Forelimb muscle (tissue), 1 donor: Measurements from ENCODE around the gene CIROP. TPM values are rescaled to one million over a fixed set of nuclear protein-coding genes. Genes with fewer than 3 reads are reported as not detected.
"Not testable (repeated sequence)": the region's sequence is repeated elsewhere in the genome, so short reads cannot be mapped to it uniquely, and the experiment has no call there.

Experiments used
- DNase-seq: peaks from one replicate; pipeline ENCODE4 v3.0.0-alpha.2; 2013; ENCODE audit warnings: low read depth
- polyA plus RNA-seq: library from polyadenylated mRNA; unstranded; fragments of 120-200 nt; gene quantifications from one replicate; pipeline ENCODE4 v1.2.1, GENCODE V29; 2013; ENCODE audit not compliant: insufficient read length

CIROP gene
- polyA plus RNA-seq, 1 donor: not detected

- no peak for DNase-seq
These were observed 9.9 kb upstream of the CIROP start for GRCh38 chr14:23114669-23115038.

GRCh38 chr14:23114120-23114458 is 9.3 kb upstream of the CIROP start:
- no peak for DNase-seq

DNA sequence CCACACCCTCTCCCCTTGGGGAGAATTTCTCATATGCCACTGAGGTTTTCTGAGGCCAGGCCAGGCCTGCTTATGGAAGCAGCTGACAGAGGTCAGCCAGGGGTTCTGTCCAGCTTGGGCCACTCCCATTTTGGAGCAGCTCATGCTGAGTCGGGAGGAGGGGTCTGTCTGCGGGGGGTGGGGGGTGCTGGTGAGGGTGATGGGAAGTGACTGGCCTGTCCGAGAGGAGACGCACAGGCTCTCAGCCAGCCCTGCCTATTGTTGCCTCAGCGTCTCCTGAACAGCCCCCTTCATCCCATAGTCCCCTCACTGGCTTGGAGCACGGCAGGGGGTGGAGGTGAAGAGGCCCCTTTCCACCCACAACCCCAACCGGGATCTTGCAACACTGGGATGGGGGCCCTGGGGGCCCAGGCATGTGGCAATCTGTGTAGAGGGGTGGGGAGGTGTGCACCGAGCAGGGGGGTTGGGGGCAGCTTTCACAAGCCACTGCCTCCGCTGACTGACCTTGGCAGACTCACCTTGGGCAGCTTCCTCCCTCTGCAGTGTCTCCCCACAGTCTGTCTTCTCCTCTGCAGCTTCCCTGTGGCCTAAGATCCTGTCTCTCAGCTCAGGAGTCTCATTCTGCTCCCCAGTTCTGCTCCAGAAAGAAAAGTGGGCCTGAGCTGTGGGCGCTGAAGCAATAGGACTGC is 8.8 kb upstream of the CIROP start:
- no peak for DNase-seq

DNA sequence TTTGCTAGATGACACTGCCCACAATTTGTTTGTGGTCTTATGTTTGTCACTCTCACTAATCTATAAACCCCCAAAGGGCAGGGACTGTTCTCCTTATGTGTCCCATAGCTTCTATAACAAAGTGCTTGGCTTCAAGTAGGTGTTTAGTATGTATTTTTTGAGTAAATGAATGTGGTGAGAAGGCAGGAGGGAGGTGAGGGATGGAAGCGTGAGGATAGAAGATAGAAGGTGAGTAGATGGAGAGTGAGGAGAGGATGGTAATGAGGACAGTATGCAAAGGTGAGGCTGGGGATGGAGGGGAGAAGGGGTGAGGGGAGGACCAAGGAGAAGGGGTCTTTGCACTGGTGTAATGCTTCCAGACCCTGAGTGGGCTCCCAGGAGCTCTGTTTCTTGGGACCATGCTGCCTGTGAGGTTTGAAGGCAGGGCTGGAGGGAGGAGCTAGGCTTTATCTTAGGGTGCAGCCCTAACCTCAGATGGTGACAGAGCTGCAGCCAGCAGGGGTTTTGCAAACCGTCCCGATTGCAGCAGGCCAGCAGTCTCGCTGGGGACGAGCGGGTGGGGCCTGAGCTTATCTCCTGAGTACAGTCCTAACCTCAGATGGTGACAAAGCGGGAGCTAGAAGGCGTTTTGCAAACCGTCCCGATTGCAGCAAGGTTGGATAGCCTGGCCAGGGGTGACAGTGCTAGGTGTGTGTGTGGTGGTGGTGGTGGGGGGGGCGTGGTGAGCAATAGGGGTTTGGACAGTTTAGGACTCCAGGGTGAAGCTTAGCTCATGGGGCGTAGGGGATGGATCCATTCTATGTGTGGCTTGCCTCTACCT is 7.8 kb upstream of the CIROP start:
- DNase-seq: no peak

DNA sequence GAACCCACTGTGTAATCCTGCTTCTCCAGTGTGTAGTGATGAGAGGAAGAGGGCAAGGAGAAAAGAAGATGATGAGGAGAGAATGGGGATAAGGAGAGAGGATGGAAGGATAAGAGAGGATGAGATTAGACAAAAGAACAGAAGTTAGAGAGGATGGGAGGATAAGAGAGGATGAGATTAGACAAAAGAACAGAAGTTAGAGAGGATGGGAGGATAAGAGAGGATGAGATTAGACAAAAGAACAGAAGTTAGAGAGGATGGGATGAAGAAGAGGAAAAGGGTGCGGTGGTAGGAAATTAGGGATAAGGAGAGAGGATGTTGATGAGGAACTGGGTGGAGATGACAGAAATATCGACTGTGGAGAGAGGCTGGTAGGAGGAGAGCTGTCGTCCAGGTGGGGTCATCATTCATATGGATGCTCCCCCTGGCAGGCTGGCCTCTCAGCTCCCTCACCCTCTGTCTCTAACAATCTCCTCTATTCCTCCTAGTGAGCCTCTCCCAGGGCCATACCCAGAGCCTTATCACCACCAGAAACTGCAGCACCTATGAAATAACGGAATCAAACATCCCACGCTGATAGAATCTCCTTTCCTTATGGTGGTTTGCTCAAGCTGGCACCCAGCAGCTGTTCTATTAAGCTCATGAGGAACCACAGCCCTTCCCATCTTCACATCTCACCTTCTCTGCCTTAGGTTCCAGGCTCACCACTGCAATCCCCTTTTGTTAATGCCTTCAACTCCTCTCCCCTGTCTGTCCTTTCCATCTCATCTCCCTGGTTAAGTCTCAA is 6.0 kb upstream of the CIROP start:
- DNase-seq: no peak

DNA sequence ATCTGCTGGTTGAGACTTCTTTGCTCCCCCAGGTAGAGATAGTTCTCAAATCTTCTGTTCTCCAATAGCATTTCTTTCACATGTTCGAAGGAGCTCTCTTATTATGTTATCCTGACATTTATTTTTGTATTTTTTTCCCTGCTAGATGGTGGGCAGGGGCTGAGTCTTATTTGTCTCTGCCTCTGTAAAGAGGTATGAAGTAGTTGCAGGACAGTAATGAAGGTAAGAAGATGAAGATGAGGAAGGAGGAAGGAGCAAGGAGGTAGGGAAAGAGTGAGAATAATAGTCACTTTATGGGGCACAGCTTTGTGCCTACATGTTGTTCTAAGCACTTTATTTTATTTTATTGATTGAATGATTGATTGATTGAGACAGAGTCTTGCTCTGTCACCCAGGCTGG is 5.0 kb upstream of the CIROP start:
- DNase-seq: no peak

- DNase-seq: not testable (repeated sequence)
These were observed 3.4 kb upstream of the CIROP start for GRCh38 chr14:23108169-23108568.

- not testable (repeated sequence) for DNase-seq
These were observed 2.8 kb upstream of the CIROP start for GRCh38 chr14:23107620-23108019.

GRCh38 chr14:23106747-23107045 is 1.9 kb upstream of the CIROP start:
- no peak for DNase-seq

DNA sequence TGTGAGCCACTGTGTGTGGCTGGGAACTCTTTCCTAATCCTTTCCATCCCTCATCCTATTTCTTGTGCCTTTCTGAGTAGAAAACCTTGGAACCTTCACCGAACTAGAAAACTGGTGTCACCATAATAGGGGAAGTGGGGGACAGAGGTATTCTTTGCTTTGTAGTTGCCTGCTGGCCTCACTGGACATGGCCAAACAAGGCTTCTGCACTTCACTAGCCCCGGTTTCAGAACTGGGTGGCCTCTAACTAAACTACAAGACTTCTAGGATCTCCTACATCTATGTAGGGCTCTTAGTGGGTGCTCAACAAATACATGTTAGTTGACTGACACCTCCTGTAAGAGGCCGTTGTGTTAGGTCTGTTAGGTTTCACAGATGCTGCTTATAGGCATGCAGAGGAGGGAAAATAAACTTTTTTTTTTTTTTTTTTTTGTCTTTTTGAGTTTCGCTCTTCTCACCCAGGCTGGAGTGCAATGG is 597 bp upstream of the CIROP start:
- DNase-seq: no peak

GRCh38 chr14:23104070-23104590 is 659 bp downstream of the CIROP start:
- DNase-seq: no peak

DNA sequence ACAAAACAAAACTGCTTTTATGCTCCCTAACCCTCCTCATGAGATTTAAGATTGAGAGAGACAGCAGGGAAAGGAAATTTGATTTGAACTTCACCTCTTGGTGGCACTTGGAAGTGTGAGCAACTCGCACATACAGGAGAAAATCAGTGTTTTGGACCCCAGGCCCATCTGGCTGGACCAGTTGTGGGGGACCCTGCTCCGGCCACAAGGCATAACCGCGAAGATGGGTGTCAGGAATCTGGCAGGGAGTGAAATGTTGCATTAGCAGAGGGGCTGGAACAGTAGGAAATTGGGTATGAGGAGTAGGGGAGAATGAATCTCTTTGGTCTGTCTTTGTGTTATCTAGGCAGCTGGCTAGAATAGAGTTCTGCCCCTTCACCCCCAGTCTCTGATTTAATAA is 1.2 kb downstream of the CIROP start:
- no peak for DNase-seq

- DNase-seq: no peak
These were observed 2.0 kb downstream of the CIROP start for GRCh38 chr14:23102801-23103200.

GRCh38 chr14:23101986-23102625 is 2.7 kb downstream of the CIROP start:
- DNase-seq: no peak

GRCh38 chr14:23101213-23101970 is 3.4 kb downstream of the CIROP start:
- DNase-seq: no peak

DNA sequence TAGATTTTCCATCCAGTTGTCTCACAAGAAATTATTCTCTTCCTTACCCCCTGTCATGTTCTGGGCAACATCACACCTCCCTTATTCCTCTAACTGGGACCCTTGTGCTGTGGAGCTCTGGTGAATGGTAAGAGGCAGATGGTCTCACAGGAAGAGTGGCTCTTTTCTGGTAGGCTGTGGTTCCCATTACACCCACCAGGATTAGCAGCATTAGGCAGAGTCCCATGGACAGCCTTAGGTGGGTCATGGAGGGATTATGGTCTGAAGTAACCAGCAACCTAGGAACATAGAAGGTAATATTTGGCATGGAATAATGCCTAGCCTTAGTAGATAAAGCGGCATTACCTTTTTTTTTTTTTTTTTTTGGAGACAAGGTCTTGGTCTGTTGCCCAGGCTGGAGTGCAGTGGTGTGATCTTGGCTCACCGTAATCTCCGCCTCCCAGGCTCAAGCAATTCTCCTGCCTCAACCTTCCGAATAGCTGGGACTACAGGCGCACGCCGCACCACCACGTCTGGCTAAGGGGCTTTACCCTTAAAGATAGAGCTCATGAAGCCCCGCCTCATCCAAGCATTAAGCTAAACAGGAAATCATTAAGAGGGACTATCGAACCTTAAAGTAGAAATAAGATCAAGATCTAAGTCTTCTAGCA is 5.5 kb downstream of the CIROP start:
- DNase-seq: no peak

DNA sequence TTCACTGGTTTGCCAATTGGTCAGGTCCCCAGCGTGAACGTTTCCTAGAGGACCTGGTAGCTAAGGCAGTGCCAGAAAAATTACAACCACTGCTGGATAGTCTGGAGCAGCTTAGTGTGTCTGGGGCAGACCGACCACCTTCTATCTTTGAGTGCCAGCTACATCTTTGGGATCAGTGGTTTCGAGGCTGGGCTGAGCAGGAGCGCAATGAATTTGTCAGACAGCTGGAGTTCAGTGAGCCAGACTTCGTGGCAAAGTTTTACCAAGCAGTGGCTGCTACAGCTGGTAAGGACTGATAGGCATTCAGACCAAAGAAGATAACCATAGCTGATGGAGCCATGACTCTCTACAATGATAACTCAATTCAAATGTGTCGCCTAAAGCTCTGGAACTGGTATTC is 7.0 kb downstream of the CIROP start:
- DNase-seq: no peak

DNA sequence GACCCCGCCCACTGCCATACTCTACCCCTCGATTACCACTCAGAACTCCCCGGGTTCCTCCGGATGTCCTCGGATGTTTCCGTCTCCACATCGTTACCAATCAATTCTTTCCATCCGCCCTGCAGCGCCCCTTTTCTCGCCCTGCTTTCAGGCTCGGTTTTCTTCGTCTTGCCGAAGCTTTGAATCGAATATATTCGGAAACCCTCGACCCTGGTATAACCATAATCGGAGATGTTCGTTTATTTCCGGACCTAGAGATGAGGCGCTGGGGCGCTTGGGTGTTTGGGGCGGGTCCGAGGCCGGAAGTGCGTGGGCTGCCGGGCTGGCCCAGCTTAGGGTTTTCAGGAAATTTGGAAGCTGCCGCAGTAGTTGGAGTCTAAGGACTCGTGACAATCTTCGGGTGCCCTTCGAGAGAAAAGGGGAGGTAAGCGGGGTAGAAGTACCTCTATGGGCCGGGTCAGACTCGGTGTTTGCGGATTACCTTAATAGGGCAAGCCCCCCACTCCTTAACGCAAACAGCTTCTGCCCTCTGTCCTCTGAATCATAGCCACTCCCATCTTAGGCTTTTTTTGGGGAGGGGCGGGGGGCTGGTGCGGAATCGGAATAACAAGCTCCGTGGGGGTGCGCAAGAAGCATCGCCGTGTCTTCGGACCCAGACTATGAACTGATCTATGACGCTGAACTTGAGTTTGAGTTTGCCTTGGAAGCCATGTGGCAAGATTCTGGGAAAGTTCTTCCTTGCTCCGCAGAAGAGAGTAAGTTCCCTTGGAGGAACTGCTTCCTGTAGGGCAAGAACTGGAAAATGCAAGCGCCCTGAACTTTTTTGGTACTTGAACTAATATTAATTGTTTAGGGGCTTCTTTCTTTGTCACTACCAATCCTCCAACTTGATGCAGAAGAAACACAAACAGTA is 9.3 kb downstream of the CIROP start, which contains the start of gene C14orf119:
Gene C14orf119 (plus strand): TSS at position 310 of the 913 bp plus-strand sequence. CDS start 2,154 bp downstream, outside the sequence.
- DNase-seq: peak; percentile 100

GRCh38 chr14:23094666-23095195 is 10.1 kb downstream of the CIROP start, which contains the start of gene ACIN1:
Gene ACIN1 (minus strand): TSS chr14:23095136. CDS start chr14:23095112, 24 bp downstream.
- peak; percentile 67 for DNase-seq
